Suppressor macrophage (primary cell): Measurements from ENCODE around the gene PDZRN4.
"Not testable (repeated sequence)": the region's sequence is repeated elsewhere in the genome, so short reads cannot be mapped to it uniquely, and the experiment has no call there.

Experiments
- DNase-seq, 4 experiments: peaks; one replicate each; pipeline ENCODE4 v3.0.0-alpha.2; 2020 to 2022

PDZRN4 gene

GRCh38 chr12:41217727-41218126 is 29.6 kb downstream of the PDZRN4 start:
- no peak for DNase-seq

DNA sequence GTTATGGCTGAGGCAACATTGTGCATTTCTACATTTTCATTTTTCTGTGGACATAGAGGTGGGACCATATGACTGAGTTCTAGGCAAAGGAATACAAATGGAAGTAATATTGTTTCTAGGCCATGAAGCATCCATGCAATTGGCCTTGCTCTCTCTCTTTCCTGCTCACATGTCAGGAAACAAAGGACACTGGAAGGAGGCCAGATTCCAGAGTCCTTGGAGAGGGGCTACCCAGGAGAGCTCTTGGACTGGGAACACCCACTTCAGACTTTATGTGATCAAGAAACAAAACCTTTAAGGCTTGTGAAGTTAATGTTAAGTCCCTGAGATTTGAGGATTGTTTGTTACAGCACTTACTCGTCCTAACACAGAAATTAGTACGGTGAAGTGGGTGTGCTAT is 32.8 kb downstream of the PDZRN4 start:
- DNase-seq: no peak

- no peak for DNase-seq
Measured at GRCh38 chr12:41221491-41221890, 33.4 kb downstream of the PDZRN4 start.

DNA sequence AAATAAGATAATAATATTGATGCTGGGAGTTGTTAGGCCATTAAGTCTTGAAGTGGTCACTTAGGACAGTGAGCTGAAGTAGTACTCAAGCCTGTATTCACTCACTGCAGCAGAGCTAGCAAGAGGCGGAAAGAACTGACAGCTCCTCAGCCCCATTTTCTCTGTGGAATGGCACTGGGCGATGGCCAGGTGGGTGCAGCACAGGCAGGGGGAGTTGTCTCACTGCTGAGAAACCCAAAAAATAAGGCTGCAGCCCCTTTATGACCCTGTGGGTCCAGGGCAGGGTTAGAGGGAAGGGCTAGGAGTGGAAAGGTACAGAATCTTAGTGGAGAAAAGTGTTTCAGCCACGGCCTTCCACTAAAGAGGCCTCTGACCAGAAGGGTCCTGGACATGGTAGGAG is 35.5 kb downstream of the PDZRN4 start:
- no peak for DNase-seq

DNA sequence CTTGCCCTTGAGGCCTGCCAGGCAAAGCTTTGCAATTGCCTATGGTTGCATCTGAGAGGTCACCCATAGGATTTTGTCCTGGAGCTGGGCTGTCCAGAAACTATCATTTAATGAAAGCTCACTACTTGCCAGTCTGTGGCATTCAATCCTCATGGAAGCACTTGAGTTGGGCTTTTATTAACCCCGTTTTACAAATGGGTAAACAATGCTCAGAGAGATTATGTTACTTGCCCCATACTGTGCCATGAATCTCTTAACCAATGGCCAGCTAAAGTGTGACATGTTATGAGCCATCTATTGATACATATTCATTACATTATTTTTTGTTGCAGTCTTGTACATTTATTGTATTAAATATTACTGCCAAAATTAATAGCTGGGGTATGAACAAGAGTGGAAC is 35.9 kb downstream of the PDZRN4 start:
- DNase-seq: no peak

GRCh38 chr12:41225179-41225578 is 37.1 kb downstream of the PDZRN4 start:
- DNase-seq: no peak

DNA sequence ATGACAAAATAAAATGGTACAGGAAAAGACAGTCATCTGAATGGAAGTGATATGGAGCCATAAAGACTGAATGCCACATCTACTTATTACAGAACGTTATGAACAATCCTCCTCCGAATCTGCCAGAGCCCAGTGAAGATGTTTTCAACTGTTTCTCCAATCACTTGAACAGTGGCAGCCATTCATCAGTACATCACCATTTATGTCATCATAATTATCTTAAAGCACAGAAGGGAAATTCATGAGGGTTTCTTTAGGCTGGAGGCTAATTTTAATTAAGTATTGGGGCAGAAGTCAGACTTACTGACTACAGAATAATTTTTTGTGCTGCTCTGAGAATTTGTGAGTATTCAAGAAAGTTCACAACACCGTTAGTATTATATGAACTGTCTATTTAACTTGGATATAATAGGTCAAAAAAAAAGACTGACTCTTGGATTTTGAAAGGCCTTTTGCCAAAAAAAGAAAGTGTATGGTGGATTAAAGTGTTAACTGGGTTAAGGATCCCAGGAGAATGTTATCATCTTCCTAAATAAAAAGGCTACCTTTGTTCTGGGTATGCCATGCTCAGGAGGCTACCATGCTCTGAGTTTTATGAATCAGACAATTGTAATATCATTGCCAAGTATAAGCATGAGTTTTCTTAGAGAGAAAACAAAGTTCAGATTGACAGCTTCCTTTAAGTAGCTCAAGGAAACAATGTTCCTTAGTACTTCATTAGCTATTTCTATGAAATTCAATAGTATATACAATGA is 40.1 kb downstream of the PDZRN4 start:
- no peak for DNase-seq

- no peak for DNase-seq
Measured at GRCh38 chr12:41230756-41231155, 42.6 kb downstream of the PDZRN4 start.

GRCh38 chr12:41234692-41235091 is 46.6 kb downstream of the PDZRN4 start:
- DNase-seq: no peak

GRCh38 chr12:41242603-41243002 is 54.5 kb downstream of the PDZRN4 start:
- no peak for DNase-seq

GRCh38 chr12:41248391-41248790 is 60.3 kb downstream of the PDZRN4 start:
- DNase-seq: no peak

DNA sequence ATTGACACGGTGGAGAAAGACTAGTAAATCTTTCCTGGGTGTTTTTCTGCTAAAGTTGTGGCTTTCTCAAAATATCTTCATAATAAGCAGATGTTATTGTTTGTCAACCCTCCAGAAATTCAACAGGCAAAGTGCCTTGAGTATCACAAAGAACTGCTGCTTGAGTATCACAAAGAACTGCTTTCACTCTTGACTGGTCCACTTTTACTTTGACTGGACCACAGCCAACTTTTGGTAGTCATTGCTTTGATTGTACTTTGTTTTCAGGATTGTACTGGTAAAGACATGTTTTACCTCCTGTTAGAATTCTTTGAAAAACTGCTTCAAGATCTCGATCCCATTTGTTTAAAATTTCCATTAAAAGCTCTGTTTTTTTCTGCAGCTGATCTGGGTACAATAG is 62.6 kb downstream of the PDZRN4 start:
- no peak for DNase-seq

DNA sequence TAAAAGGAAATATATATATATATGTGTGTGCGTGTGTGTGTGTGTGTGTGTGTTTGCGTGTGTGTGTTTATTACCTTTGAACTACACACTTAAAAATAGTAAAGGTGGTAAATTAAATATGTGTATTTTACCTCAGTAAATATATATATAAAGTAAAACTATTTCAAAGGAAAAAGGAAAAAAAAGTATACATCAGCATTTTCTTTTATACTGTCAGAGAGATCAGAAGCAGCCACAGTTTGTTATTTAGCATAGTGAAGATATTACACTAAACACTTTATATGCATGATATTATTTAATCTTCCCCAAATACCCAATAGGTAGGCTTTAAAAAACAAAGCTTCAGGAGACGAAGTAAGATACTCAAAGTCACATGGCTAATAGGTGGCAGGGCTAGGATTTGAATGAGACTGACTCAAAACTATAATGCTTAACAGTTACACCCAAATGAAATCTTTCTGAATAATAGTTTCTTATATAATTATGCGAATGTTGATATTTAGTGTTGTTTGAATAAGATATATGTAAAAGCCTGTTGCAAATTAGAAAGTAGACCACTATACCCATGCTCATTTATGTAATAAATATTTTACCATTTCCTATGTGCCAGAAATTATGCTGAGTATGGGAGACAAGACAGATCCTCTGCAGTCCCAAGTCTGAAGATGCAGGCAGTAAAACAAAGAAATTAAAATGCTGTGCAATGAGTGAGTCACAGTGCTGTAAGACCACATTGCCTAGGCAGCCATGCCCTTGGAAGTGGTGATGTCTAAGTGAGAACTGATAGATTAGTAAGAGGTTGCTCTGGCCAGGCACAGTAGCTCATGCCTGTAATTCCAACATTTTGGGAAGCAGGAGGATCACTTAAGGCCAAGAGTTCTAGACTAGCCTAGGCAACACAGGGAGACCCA is 66.1 kb downstream of the PDZRN4 start:
- no peak for DNase-seq

GRCh38 chr12:41263196-41263595 is 75.1 kb downstream of the PDZRN4 start:
- not testable (repeated sequence) for DNase-seq

- DNase-seq: peak in 2 of 4 experiments; percentile 21 to 30
Measured at GRCh38 chr12:41264281-41264680, 76.2 kb downstream of the PDZRN4 start.

- no peak for DNase-seq
Measured at GRCh38 chr12:41269056-41269455, 80.9 kb downstream of the PDZRN4 start.

DNA sequence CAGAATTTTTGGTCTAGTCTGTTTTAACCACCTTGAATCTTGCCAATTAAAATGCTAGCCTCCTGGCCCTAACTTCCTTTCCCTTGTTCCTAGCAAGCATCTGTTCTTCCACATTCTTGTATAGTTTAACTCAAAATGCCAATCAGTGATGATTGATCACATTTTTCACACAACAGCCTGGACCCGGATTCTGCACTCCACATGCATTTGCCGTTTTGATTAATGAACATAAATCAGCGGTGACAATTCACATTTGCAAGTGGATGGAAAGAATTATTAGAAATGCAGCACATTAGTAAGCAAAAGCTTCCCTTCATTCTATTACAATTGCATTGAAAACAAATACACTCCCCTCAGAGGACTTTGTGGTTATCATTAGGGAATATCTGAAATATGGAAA is 83.4 kb downstream of the PDZRN4 start:
- DNase-seq: no peak

- DNase-seq: no peak
Measured at GRCh38 chr12:41274643-41275042, 86.5 kb downstream of the PDZRN4 start.

DNA sequence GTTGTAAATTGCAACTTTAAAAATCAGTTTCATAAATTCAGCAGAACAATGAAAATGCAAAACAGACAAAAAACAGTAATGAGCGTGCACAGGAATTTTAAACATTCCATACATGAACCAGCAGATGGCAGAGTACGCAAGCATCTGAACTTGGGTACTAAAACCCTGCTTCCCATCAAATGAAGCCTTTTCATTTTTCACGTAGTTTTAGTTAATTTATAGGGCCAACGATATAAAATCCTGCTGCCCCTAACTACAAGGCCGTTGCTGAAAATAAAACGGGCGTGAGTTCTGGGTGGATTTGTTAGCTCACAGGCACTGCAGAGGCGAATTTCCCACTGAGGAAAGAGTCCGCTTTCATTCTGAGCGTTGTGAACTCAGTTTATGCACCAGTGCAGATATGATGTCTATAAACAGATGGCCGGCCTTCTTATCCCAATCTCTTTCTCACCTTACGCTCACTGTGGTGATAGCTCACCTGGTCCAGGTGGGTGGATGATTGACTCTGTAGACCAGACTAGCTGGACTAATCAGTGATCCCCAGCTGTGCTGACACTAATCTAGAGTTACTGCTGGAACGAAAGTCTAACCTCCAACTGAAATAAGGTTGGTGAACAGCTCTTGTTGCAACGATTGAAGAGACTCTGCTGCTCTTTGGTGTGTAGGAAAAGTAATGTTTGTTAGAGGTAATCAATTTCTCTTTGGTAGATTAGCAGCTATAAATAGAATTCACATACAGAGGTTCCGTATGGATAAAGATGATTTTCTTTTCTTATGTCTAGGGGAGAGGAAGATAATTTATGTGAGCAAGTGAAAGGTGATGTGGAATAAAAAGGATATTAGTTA is 89.2 kb downstream of the PDZRN4 start:
- DNase-seq: peak; percentile 55 to 78 (median 58)

GRCh38 chr12:41277946-41278267 is 89.8 kb downstream of the PDZRN4 start:
- DNase-seq: no peak

DNA sequence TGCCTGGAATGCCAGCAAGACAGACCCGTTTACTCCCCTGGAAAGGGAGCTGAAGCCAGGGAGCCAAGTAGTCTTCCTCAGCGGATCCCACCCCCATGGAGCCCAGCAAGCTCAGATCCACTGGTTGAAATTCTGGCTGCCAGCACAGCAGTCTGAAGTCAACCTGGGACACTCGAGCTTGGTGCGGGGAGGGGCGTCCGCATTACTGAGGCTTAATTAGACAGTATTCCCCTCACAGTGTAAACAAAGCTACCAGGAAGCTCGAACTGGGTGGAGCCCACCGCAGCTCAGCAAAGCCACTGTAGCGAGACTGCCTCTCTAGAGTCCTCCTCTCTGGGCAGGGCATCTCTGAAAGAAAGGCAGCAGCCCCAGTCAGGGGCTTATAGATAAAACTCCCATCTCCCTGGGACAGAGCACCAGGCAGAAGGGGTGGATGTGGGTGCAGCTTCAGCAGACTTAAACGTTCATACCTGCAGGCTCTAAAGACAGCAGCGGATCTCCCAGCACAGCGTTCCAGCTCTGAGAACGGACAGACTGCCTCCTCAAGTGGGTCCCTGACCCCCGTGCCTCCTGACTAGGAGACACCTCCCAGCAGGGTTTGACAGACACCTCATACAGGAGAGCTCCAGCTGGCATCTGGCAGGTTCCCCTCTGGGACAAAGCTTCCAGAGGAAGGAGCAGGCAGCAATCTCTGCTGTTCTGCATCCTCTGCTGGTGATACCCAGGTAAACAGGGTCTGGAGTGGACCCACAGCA is 92.4 kb downstream of the PDZRN4 start:
- not testable (repeated sequence) for DNase-seq

- not testable (repeated sequence) for DNase-seq
Measured at GRCh38 chr12:41285470-41285869, 97.3 kb downstream of the PDZRN4 start.
